GM12878 (cell line): Measurements from ENCODE around the gene PFN3. TPM values are rescaled to one million over a fixed set of nuclear protein-coding genes. Genes with fewer than 3 reads are reported as not detected.
A peak's percentile ranks its signal among the peaks of the same experiment; 100 is the strongest.

Source experiments
- ATF3 ChIP-seq: IDR thresholded peaks from 2 replicates; pipeline ENCODE4 v1.6.1; 2011; ENCODE audit warnings: low read depth, mild to moderate bottlenecking, low read length, moderate library complexity, borderline replicate concordance; ENCODE audit errors: extremely low read depth
- BRCA1 ChIP-seq: IDR thresholded peaks from 2 replicates; pipeline ENCODE4 v1.6.1; 2011; ENCODE audit warnings: low read depth, low read length, improper control_type of control experiment
- CHD4 ChIP-seq: fragments of 200-600 bp; sonication (generic); IDR thresholded peaks from 2 replicates; pipeline ENCODE4 v1.6.1; 2016; ENCODE audit warnings: mild to moderate bottlenecking
- EGR1 ChIP-seq, 2 experiments: IDR thresholded peaks; 1 replicate in 1 of 2; 2 replicates in 1 of 2; pipeline ENCODE4 v1.6.1; 2011 to 2012; ENCODE audit warnings: low read depth in 2 of 2, low read length in 2 of 2, borderline replicate concordance in 1 of 2, mild to moderate bottlenecking in 1 of 2, moderate library complexity in 1 of 2
- GATAD2B ChIP-seq: fragments of 450-650 bp; conservative IDR thresholded peaks from 2 replicates; pipeline ENCODE4 v1.6.1; 2017; ENCODE audit warnings: low read depth, mild to moderate bottlenecking, moderate library complexity
- HDGF ChIP-seq: fragments of 450-650 bp; IDR thresholded peaks from 2 replicates; pipeline ENCODE4 v1.6.1; 2016; ENCODE audit warnings: antibody characterized with exemption
- IRF5 ChIP-seq: fragments of 450-650 bp; IDR thresholded peaks from 2 replicates; pipeline ENCODE4 v1.6.1; 2017; ENCODE audit warnings: borderline replicate concordance
- JUNB ChIP-seq: IDR thresholded peaks from 2 replicates; pipeline ENCODE4 v1.6.1; 2016; ENCODE audit warnings: antibody characterized with exemption, mild to moderate bottlenecking
- MTA3 ChIP-seq: IDR thresholded peaks from 2 replicates; pipeline ENCODE4 v1.6.1; 2012; ENCODE audit warnings: low read length, inconsistent platforms, borderline replicate concordance
- PBX3 ChIP-seq: IDR thresholded peaks from 2 replicates; pipeline ENCODE4 v1.6.1; 2011; ENCODE audit warnings: mild to moderate bottlenecking, low read depth, low read length, moderate library complexity; ENCODE audit not compliant: insufficient replicate concordance
- REST ChIP-seq: IDR thresholded peaks from 2 replicates; pipeline ENCODE4 v1.6.1; 2012; ENCODE audit warnings: mild to moderate bottlenecking, low read depth, low read length
- SREBF1 ChIP-seq: IDR thresholded peaks from 2 replicates; pipeline ENCODE4 v1.6.1; 2012; ENCODE audit warnings: mild to moderate bottlenecking, low read length
- WRNIP1 ChIP-seq: IDR thresholded peaks from 2 replicates; pipeline ENCODE4 v1.6.1; 2011; ENCODE audit warnings: low read depth, low read length, improper control_type of control experiment, borderline replicate concordance
- ZBTB40 ChIP-seq: fragments of 450-650 bp; IDR thresholded peaks from 2 replicates; pipeline ENCODE4 v1.6.1; 2016; ENCODE audit warnings: mild to moderate bottlenecking, moderate library complexity, borderline replicate concordance
- ZNF217 ChIP-seq: fragments of 450-650 bp; IDR thresholded peaks from 2 replicates; pipeline ENCODE4 v1.6.1; 2017; ENCODE audit warnings: antibody characterized with exemption, mild to moderate bottlenecking
- polyA plus RNA-seq, 11 experiments: library from polyadenylated mRNA; depleted of rRNA in 4 of 11; unstranded in 6 of 11; stranded (reverse) in 5 of 11; fragments of >200 nt; fragmentation: Nextera tagmentation in 4 of 11; fragmentation: Illumina TruSeq in 1 of 11; extraction: Ambion mirVana in 4 of 11; extraction: Trizol in 1 of 11; gene quantifications; 1 replicate in 1 of 11; 2 replicates in 10 of 11; pipeline versions ENCODE4 v1.2.1 to v1.2.3, GENCODE V29; 2011 to 2016; ENCODE audit warnings: inconsistent platforms in 2 of 11, missing spikeins in 2 of 11, low read depth in 1 of 11
- total RNA-seq, 4 experiments: library from RNA; depleted of rRNA in 3 of 4; stranded (reverse); fragments of >200 nt in 3 of 4; fragmentation: Illumina TruSeq in 1 of 4; extraction: Trizol in 1 of 4; gene quantifications; 2 replicates each; pipeline versions ENCODE4 v1.2.1 to v1.2.3, GENCODE V29; 2013 to 2021

PFN3 gene
- total and polyA plus RNA-seq, 10 of the 15 experiments (the other 5 are each of a cell fraction or from before 2014, with no cell fraction given): not detected

GRCh38 chr5:177351392-177352329 is 48.8 kb downstream of the PFN3 start, which contains the start of gene LMAN2 (continued):
- peak; percentile 99 for TF ChIP-seq ZBTB40
- peak; percentile 89 for TF ChIP-seq IRF5
- TF ChIP-seq MTA3: no peak; the same call in 1 of the 2 replicates
- TF ChIP-seq WRNIP1: 0 out of 2 replicates have a peak, but pooled peaks have one; percentile 6
- TF ChIP-seq JUNB: no peak
- peak; percentile 91; the same call in 1 of the 2 replicates for TF ChIP-seq GATAD2B
- no peak; the same call in 1 of the 2 replicates for TF ChIP-seq BRCA1
- TF ChIP-seq REST: 0 out of 2 replicates have a peak, but pooled peaks have one; percentile 9
- TF ChIP-seq HDGF: no peak
- TF ChIP-seq CHD4: no peak
- TF ChIP-seq SREBF1: peak; percentile 78
- peak; percentile 39 to 48; a peak in 2 of 3 replicates for TF ChIP-seq EGR1 (IDR thresholded peaks at IDR 0.05; ENCODE audit: borderline replicate concordance in 1 of 2, low read depth in 2 of 2, low read length in 2 of 2)
- TF ChIP-seq ATF3: no peak
- peak; percentile 98 for TF ChIP-seq PBX3
- TF ChIP-seq ZNF217: no peak
